Loucy (cell line): ENCODE data around the gene RBFOX2.

Source experiments
- CTCF ChIP-seq: fragments of 200-600 bp; sonication (generic); conservative IDR thresholded peaks from 2 replicates; pipeline ENCODE4 v1.5.1; 2014; ENCODE audit warnings: mild to moderate bottlenecking, antibody characterized with exemption, low read length
- EZH2phosphoT487 ChIP-seq: fragments of 200-600 bp; IDR thresholded peaks from 2 replicates; pipeline ENCODE4 v1.6.1; 2018; ENCODE audit warnings: antibody characterized with exemption, mild to moderate bottlenecking, moderate library complexity, borderline replicate concordance

DNA sequence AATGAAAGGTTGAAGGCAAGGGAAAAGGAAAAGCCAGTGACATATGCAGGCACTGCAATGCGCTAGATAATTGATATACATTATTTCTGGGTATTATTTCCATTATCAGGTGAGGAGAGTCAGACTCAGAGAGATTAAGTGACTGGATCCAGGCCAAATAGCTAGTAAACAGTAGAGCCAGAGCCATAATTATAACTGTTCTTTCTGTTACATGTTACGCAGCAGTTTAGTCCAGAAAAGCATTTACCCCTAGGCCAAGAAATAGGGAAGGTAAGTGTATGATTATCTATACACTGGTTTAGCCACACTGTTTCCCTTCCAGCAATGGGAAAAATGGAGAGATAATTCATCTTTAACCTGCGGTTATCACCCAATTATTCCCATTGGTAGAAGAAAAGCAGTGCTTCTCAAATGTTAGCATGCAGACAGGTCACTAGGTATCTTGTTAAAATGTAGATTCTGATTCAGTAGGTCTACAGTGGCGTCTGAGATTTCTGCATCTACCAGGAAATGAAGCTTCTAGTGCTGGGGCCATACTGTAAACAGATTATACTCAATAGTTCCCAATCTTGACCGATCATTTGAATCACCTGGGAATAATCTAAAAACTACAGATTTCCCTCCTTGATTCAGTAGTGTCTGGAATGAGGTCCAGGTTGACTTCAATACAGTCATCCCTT, 69.4 kb downstream of the RBFOX2 start:
- no peak for TF ChIP-seq CTCF
- TF ChIP-seq EZH2phosphoT487 = no peak
